Fibroblast of villous mesenchyme (primary cell): ENCODE measurements around the gene ZNF597. TPM values are rescaled to one million over a fixed set of nuclear protein-coding genes. Genes with fewer than 3 reads are reported as not detected.
"Not testable (repeated sequence)": the region's sequence is repeated elsewhere in the genome, so short reads cannot be mapped to it uniquely, and the experiment has no call there.

Experiments
- DNase-seq: peaks from one replicate; pipeline ENCODE4 v3.0.0-alpha.2; 2010; ENCODE audit warnings: low read depth
- H3K4me3 ChIP-seq: 2 replicates; pipeline ENCODE4 v1.5.1; 2011; ENCODE audit warnings: low read depth, mild to moderate bottlenecking, low read length
- CTCF ChIP-seq: IDR thresholded peaks from 2 replicates; pipeline ENCODE4 v1.5.1; 2012; ENCODE audit warnings: low read depth, mild to moderate bottlenecking, low read length; ENCODE audit not compliant: insufficient read depth
- total RNA-seq: library from RNA; depleted of rRNA; stranded (reverse); fragments of >200 nt; gene quantifications from 2 replicates; pipeline ENCODE4 v1.2.3, GENCODE V29; 2012

The ZNF597 gene
- total RNA-seq, 1 donor, result 5.2 TPM

- no peak overlapping the region for H3K4me3 ChIP-seq
- no peak for TF ChIP-seq CTCF
- no peak for DNase-seq
Observed at GRCh38 chr16:3475604-3476375, 32.5 kb upstream of the ZNF597 start.

- H3K4me3 ChIP-seq, DNase-seq: not testable (repeated sequence)
Observed at GRCh38 chr16:3474870-3475269, 31.6 kb upstream of the ZNF597 start.

- no peak for TF ChIP-seq CTCF
- H3K4me3 ChIP-seq, result no peak overlapping the region
- DNase-seq, result no peak
Observed at GRCh38 chr16:3474136-3474779, 31.0 kb upstream of the ZNF597 start.

GRCh38 chr16:3473596-3473943 is 30.3 kb upstream of the ZNF597 start:
- DNase-seq, result not testable (repeated sequence)

GRCh38 chr16:3472878-3473595 is 29.7 kb upstream of the ZNF597 start:
- DNase-seq, result peak; percentile 64
- TF ChIP-seq CTCF, result no peak
- no peak overlapping the region for H3K4me3 ChIP-seq

More at GRCh38 chr16:3473596-3473943, 30.3 kb upstream of the ZNF597 start:
- not testable (repeated sequence) for H3K4me3 ChIP-seq

GRCh38 chr16:3471518-3472176 is 28.3 kb upstream of the ZNF597 start:
- TF ChIP-seq CTCF, result no peak
- H3K4me3 ChIP-seq, result no peak overlapping the region
- DNase-seq, result no peak

GRCh38 chr16:3470723-3471122 is 27.4 kb upstream of the ZNF597 start:
- DNase-seq, result no peak
- TF ChIP-seq CTCF, result no peak
- no peak overlapping the region for H3K4me3 ChIP-seq
